T47D (cell line): ENCODE data around the gene ARL6IP4.

ENCODE experiments used
- DNase-seq, 2 experiments: peaks; one replicate each; pipeline versions ENCODE4 v3.0.0 to v3.0.0-alpha.2; 2011 to 2012; ENCODE audit warnings: low read depth in 1 of 2, low spot score in 1 of 2
- JUND ChIP-seq: IDR thresholded peaks from 2 replicates; pipeline ENCODE4 v1.6.1; 2012; ENCODE audit warnings: low read depth
- in situ Hi-C: cut with HindIII; loops from 2 replicates; pipeline ENCODE4 v1.10.0; 2016; ENCODE audit warnings: low sequenced_read_pairs, low pct_unique_long_range_greater_than_20kb

The ARL6IP4 gene

GRCh38 chr12:123024819-123025391 is 44.4 kb downstream of the ARL6IP4 start:
- in situ Hi-C loops: no loop called here
- no peak for DNase-seq
- TF ChIP-seq JUND: no peak

GRCh38 chr12:123026094-123026853 is 45.8 kb downstream of the ARL6IP4 start:
- in situ Hi-C loops: no loop called here
- DNase-seq: no peak

GRCh38 chr12:123027726-123028445 is 47.4 kb downstream of the ARL6IP4 start:
- TF ChIP-seq JUND: no peak
- in situ Hi-C loops: no loop called here
- no peak for DNase-seq

More at GRCh38 chr12:123026094-123026853, 45.8 kb downstream of the ARL6IP4 start:
- no peak for TF ChIP-seq JUND

- in situ Hi-C loops: no loop called here
- no peak for TF ChIP-seq JUND
- DNase-seq: no peak
These were observed 48.0 kb downstream of the ARL6IP4 start for GRCh38 chr12:123028475-123028874.

GRCh38 chr12:123029550-123029949 is 49.1 kb downstream of the ARL6IP4 start:
- in situ Hi-C loops: no loop called here
- no peak for DNase-seq
- TF ChIP-seq JUND: no peak

- no peak for TF ChIP-seq JUND
- in situ Hi-C loops: no loop called here
- no peak for DNase-seq
These were observed 50.2 kb downstream of the ARL6IP4 start for GRCh38 chr12:123030686-123031085.

- in situ Hi-C loops: no loop called here
- TF ChIP-seq JUND: no peak
- DNase-seq: no peak
These were observed 50.8 kb downstream of the ARL6IP4 start for GRCh38 chr12:123031171-123031845.
